Medulla oblongata (tissue), 1 donor: ENCODE results near the gene PRKCQ.
A peak's percentile ranks its signal among the peaks of the same experiment; 100 is the strongest.

Source experiments
- DNase-seq: peaks from one replicate; pipeline ENCODE4 v3.0.0-alpha.2; 2015; ENCODE audit errors: extremely low spot score

The PRKCQ gene

GRCh38 chr10:6522230-6522629, 57.8 kb downstream of the PRKCQ start:
- DNase-seq, result no peak

GRCh38 chr10:6520138-6520537, 59.9 kb downstream of the PRKCQ start:
- DNase-seq, result no peak

GRCh38 chr10:6518791-6519429, 61.2 kb downstream of the PRKCQ start:
- no peak for DNase-seq

- no peak for DNase-seq
These were observed 63.2 kb downstream of the PRKCQ start for GRCh38 chr10:6516929-6517284.

- DNase-seq, result no peak
These were observed 63.7 kb downstream of the PRKCQ start for GRCh38 chr10:6516281-6516928.

GRCh38 chr10:6514844-6515780, 65.0 kb downstream of the PRKCQ start:
- peak; percentile 51 for DNase-seq

- DNase-seq, result no peak
These were observed 65.9 kb downstream of the PRKCQ start for GRCh38 chr10:6514180-6514579.

GRCh38 chr10:6513476-6513875, 66.6 kb downstream of the PRKCQ start:
- DNase-seq, result no peak

- no peak for DNase-seq
These were observed 67.9 kb downstream of the PRKCQ start for GRCh38 chr10:6512182-6512581.

GRCh38 chr10:6511347-6511746, 68.7 kb downstream of the PRKCQ start:
- no peak for DNase-seq

GRCh38 chr10:6507311-6507710, 72.8 kb downstream of the PRKCQ start:
- DNase-seq, result peak; percentile 88

- DNase-seq, result no peak
These were observed 74.8 kb downstream of the PRKCQ start for GRCh38 chr10:6505300-6505699.

- no peak for DNase-seq
These were observed 75.8 kb downstream of the PRKCQ start for GRCh38 chr10:6504296-6504695.

GRCh38 chr10:6503171-6503570, 76.9 kb downstream of the PRKCQ start:
- DNase-seq, result no peak

- no peak for DNase-seq
These were observed 78.1 kb downstream of the PRKCQ start for GRCh38 chr10:6501931-6502330.

GRCh38 chr10:6499974-6500373, 80.1 kb downstream of the PRKCQ start:
- DNase-seq, result no peak

- DNase-seq, result no peak
These were observed 81.3 kb downstream of the PRKCQ start for GRCh38 chr10:6498771-6499170.

GRCh38 chr10:6497620-6498019, 82.5 kb downstream of the PRKCQ start:
- DNase-seq, result no peak

GRCh38 chr10:6494936-6495592, 85.0 kb downstream of the PRKCQ start:
- no peak for DNase-seq

- DNase-seq, result no peak
These were observed 85.6 kb downstream of the PRKCQ start for GRCh38 chr10:6494442-6494819.

GRCh38 chr10:6493521-6494441, 86.3 kb downstream of the PRKCQ start:
- DNase-seq, result no peak
